Keratinocyte (primary cell): ENCODE data around the gene PTRHD1.

ENCODE experiments used
- EZH2 ChIP-seq: IDR thresholded peaks from one replicate; pipeline ENCODE4 v1.6.1; 2012; ENCODE audit warnings: inconsistent platforms, mild to moderate bottlenecking, low read length, moderate library complexity
- TF ChIP-seq, protein P1 (sequence below), 3 experiments: IDR thresholded peaks in 1 of 3; conservative IDR thresholded peaks in 1 of 3; optimal IDR thresholded peaks in 1 of 3; 2 replicates in 2 of 3; 3 replicates in 1 of 3; pipeline versions ENCODE3 to v1.5.1; 2011; ENCODE audit warnings: low read length in 3 of 3, mild to moderate bottlenecking in 3 of 3, moderate library complexity in 2 of 3, control low read depth in 1 of 3, inconsistent platforms in 1 of 3; ENCODE audit not compliant: insufficient read depth in 2 of 3; ENCODE audit errors: extremely low read depth in 1 of 3

DNA sequence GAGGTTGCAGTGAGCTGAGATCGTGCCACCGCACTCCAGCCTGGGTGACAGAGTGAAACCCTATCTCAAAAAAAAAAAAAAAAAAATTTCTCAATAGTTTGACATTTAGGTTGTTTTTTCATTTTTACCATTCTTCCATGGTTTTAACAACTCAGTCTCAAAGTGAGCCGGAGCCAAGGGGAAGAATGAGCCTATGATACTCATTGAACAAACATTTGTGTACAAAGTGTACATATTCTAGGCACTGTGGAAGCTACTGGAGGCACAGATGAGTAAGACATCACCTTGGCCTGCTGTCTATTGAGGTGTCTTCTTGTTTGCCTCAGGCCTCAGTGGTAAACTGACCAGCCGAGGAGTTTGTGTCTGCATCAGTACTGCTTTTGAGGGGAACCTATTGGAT lies 22.0 kb upstream of the PTRHD1 start:
- TF ChIP-seq, protein P1, sequence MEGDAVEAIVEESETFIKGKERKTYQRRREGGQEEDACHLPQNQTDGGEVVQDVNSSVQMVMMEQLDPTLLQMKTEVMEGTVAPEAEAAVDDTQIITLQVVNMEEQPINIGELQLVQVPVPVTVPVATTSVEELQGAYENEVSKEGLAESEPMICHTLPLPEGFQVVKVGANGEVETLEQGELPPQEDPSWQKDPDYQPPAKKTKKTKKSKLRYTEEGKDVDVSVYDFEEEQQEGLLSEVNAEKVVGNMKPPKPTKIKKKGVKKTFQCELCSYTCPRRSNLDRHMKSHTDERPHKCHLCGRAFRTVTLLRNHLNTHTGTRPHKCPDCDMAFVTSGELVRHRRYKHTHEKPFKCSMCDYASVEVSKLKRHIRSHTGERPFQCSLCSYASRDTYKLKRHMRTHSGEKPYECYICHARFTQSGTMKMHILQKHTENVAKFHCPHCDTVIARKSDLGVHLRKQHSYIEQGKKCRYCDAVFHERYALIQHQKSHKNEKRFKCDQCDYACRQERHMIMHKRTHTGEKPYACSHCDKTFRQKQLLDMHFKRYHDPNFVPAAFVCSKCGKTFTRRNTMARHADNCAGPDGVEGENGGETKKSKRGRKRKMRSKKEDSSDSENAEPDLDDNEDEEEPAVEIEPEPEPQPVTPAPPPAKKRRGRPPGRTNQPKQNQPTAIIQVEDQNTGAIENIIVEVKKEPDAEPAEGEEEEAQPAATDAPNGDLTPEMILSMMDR (optimal IDR thresholded peaks at IDR 0.05 in 1 of 3, IDR thresholded peaks at IDR 0.05 in 1 of 3, conservative IDR thresholded peaks at IDR 0.05 in 1 of 3; ENCODE audit: extremely low read depth in 1 of 3, insufficient read depth in 2 of 3, low read length in 3 of 3): no peak
- no peak for TF ChIP-seq EZH2
